C4-2B (cell line): ENCODE results near the gene POLL.

Experiments
- ZFX ChIP-seq: fragments of 450-650 bp; IDR thresholded peaks from 2 replicates; pipeline ENCODE4 v1.6.1; 2017
- TF ChIP-seq, protein P1 (sequence below): fragments of 450-650 bp; conservative IDR thresholded peaks from 2 replicates; pipeline ENCODE4 v1.5.1; 2017; ENCODE audit warnings: mild to moderate bottlenecking

GRCh38 chr10:101613646-101614045, 25.6 kb upstream of the POLL start:
- TF ChIP-seq, protein P1, sequence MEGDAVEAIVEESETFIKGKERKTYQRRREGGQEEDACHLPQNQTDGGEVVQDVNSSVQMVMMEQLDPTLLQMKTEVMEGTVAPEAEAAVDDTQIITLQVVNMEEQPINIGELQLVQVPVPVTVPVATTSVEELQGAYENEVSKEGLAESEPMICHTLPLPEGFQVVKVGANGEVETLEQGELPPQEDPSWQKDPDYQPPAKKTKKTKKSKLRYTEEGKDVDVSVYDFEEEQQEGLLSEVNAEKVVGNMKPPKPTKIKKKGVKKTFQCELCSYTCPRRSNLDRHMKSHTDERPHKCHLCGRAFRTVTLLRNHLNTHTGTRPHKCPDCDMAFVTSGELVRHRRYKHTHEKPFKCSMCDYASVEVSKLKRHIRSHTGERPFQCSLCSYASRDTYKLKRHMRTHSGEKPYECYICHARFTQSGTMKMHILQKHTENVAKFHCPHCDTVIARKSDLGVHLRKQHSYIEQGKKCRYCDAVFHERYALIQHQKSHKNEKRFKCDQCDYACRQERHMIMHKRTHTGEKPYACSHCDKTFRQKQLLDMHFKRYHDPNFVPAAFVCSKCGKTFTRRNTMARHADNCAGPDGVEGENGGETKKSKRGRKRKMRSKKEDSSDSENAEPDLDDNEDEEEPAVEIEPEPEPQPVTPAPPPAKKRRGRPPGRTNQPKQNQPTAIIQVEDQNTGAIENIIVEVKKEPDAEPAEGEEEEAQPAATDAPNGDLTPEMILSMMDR: no peak
- no peak for TF ChIP-seq ZFX
